Measurements from ENCODE around the gene MED22.
"Not testable (repeated sequence)": the region's sequence is repeated elsewhere in the genome, so short reads cannot be mapped to it uniquely, and the experiment has no call there.

MED22 gene

DNA sequence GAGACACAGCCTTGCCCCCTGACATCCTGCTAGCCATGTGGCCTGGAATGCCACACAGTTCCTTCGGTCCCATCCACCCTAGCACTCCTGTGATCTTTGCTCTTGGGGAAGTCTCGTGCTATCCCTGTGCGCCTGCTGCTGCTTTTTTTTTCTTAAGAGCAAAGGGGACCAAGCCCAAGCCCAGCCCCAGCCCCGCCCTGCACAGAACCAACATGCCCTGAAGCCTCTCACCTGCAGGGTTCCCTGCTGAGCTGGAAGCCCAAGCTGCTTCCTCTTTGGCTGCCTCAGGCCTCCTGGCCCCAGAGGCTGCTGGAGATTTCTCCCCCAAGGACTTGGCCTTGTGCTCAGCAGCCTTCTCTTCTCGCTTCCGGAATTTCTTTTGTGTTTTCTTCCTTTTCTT, 13.8 kb downstream of the MED22 start:
- no peak for DNase-seq

DNA sequence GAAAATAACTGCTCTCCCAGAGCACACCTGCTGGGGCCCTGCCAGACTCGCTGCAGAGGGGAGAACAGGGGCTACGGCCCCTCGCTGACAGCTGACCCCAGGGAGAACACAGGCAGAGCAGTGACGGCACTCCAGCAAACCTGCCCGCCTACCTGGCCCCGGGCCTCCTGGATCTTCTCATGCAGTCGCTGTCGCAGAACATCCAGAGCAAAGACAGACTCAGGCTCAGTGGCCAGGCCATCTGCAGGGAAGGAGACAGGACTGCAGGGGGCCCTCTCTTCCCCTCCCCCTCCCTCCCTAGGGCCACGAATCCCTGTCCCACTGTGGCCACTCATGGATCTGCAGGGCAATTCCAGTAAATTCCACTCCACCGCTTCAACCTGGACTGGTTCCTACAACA, 14.4 kb downstream of the MED22 start:
- no peak for DNase-seq

- no peak for DNase-seq
Measured at GRCh38 chr9:133333011-133333410, 14.9 kb downstream of the MED22 start.

- DNase-seq = no peak
Measured at GRCh38 chr9:133332381-133332730, 15.6 kb downstream of the MED22 start.

GRCh38 chr9:133331641-133332380, 16.1 kb downstream of the MED22 start:
- DNase-seq = no peak

DNA sequence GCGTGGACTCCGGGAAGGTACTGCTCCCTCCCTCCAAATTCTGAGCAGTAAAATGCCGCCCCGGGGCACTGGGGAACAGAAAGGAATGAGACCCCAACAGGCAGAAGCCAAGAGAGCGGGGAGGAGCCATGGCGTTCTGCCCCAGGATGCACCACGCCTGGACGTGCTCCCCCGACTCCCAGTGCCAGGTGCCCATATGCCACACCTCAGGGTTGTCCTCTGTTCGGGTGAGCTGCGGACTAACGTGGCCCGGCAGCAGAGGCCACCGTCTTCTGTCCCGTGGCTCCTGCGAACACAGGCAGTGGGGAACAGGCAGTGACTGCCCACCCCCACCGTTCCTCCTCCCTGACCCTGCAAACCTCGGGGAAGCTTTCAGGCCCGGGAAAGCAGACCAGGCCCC, 16.7 kb downstream of the MED22 start:
- DNase-seq = no peak

DNA sequence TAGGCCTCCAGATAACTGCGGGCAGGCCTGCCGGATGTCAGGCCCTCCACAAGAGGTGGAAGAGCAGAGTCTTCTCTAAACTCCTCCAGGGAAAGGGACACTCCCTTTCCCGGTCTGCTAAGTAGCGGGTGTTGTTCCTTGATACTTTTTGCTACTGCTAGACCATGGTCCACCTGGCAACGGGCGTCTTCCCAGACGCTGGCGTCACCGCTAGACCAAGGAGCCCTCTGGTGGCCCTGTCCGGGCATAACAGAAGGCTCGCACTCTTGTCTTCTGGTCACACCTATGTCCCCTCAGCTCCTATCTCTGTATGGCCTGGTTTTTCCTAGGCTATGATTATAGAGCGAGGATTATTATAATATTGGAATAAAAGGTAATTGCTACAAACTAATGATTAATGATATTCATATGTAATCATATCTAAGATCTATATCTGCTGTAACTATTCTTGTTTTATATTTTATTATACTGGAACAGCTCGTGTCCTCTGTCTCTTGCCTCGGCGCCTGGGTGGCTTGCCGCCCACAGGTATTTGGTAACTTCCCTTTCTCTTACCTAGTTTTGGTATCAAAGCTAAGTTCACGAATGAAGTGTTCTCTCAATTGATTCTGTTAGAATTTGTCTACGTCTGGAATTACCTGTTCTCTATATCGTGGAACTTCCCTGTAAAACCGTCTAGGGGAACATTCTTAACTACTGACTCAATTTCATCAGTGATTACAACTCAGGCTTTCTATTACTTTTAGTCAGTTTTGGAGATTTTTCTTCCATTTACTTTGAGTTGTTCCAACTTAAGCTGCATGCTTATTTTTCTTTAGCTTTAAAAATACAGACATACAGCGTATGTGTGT, 18.4 kb downstream of the MED22 start:
- DNase-seq = peak in 1 of 2 experiments; percentile 46

- no peak for DNase-seq
Measured at GRCh38 chr9:133327834-133328484, 20.0 kb downstream of the MED22 start.

GRCh38 chr9:133327021-133327420, 20.9 kb downstream of the MED22 start:
- DNase-seq = not testable (repeated sequence)

DNA sequence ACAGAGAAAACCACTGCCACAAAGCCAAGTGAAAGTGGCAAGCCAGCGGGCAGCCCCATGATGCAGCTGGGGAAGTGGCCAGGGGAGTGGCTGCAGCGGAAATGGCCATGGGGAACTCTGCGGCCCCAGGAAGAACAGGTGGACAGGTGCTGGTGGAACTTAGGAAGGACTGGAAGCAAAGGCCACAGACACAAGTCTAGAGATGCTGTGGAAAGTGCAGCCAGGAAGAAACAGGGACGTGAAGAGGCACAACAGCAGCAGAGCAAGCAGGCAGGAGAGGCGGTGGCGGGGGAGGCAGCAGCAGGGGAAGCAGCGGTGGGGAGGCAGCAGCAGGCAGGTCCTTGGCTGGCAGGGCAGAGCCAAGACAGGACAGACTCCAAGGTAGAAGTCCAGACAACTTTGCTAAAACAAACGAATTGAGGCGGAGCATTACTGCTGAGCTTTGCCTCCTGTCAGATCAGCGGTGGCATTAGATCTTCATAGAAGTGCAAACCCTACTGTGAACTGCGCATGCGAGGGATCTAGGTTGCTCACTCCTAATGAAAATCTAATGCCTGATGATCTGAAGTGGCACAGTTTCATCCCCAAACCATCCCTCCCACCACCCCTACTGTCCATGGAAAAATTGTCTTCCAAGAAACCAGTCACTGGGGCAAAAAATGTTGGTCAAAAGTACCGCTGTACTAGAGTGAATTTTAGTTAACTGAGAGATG, 23.8 kb downstream of the MED22 start:
- no peak for DNase-seq

DNA sequence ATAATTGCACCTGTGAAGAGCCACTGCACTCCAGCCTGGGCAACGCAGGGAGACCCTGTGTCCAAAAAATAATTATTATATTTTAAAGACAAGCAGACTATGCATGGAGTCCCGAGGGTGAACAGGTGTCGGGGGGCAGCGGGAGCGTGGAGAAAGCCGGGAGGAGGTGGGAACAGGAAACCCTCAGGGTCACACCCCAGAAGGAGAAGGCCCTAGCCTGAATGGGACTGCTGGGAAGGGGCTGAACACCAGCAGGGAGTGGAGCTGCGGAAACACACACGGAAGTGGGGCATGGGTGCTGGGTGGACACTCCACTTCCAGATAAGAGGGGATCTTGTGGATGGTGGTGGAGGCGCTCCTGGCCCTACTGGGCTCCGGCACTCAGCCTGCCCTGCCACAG, 24.7 kb downstream of the MED22 start:
- DNase-seq = no peak

- no peak for DNase-seq
Measured at GRCh38 chr9:133322701-133323100, 25.2 kb downstream of the MED22 start.

DNA sequence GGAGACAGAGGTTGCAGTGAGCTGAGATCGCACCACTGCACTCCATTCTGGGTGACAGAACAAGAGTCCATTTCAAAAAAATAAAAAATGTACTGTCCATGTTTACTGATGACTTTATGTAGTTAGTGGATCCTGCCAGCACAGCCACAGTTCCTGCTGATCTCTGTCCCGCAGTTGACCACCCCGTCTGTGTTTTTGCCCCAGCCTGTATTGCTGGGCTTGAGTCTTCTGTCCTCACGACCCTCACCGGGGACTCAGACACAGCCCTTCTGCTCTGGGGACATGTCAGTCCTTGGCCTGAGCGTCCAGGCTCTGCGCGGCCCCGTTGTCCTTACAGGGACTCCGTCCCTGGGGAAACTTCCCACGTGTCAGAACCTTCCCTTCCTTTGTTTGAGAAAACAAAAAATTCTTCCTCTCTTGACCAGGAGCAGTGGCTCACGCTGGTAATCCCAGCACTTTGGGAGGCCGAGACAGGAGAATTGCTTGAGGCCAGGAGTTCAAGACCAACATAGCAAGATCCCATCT, 26.5 kb downstream of the MED22 start:
- no peak for DNase-seq

DNA sequence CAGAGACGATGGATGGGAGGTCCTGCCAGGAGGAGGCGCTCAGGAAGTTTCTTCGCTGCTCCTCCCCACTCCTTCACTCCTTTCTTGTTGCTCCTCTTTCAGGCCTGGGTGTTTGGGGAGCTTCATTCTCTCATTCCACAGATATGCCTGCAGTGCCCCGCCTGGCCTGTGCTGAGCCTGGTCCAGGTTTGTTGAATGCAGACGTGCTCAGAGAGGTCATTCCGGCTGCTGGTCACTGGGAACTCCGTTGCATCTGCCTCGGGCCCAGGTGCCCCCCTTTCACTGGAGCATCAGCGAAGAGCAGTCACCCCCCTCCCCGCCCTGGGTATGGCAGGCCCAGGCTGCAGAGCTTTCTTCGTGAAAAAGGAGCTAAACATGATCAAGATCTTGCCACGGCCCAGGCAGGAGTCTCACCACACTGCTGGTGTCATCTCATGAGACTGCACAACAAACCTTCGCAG, 27.5 kb downstream of the MED22 start:
- DNase-seq = no peak

DNA sequence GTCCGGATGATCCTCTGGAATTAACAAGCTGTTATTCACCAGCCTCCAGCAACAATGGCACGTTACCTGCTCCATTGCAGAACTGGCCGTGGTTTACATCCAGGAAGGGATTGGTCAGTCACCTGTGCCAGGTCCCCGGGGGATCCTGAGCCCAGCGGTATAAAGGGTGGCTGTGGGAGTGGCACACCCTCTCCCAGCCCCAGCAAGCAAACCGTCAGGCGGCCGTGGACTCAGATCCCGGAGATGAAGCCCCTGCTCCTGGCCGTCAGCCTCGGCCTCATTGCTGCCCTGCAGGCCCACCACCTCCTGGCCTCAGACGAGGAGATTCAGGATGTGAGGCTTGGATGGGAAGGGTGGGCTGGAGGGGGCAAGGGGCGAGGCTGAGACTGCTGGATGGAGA, 30.4 kb downstream of the MED22 start:
- DNase-seq = not testable (repeated sequence)

DNA sequence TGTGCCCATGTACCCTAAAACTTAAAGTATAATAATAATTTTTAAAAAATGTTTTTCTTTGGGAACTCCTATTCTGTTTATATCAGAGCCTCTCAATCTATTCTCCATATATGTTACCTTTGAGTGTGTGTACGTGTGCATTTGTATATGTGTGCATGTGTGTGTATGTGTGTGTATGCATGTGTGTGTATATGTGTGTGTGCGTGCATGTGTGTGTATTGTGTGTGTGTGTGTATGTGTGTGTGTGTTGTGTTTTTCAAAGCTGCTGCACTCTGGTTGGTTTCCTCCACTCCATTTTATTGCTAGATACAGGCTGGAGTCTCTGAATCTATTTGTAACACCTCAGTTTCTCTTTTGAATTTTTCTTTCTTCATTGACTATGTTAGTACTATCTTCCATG, 31.9 kb downstream of the MED22 start:
- DNase-seq = no peak

GRCh38 chr9:133309608-133310007, 38.3 kb downstream of the MED22 start:
- no peak for DNase-seq

DNA sequence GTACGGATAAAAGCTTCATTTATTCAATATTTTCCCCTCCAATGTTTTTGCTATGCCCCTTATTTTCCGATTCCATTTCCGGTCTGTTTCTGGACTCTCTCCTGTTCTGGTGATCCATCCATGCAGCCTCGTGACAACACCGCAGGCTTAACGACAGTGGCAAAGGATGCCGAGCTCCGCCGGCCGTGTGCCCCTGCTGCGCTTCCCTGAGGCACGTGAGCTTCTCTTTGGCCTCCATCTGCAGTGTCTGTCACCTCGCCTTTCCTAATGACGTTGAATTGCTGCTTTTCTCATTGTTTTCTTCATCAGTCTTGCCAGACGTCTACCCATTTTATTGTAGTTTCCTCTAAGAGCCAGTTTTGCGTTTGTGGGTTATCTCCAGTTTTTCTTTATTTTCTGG, 40.6 kb downstream of the MED22 start:
- DNase-seq = no peak

DNA sequence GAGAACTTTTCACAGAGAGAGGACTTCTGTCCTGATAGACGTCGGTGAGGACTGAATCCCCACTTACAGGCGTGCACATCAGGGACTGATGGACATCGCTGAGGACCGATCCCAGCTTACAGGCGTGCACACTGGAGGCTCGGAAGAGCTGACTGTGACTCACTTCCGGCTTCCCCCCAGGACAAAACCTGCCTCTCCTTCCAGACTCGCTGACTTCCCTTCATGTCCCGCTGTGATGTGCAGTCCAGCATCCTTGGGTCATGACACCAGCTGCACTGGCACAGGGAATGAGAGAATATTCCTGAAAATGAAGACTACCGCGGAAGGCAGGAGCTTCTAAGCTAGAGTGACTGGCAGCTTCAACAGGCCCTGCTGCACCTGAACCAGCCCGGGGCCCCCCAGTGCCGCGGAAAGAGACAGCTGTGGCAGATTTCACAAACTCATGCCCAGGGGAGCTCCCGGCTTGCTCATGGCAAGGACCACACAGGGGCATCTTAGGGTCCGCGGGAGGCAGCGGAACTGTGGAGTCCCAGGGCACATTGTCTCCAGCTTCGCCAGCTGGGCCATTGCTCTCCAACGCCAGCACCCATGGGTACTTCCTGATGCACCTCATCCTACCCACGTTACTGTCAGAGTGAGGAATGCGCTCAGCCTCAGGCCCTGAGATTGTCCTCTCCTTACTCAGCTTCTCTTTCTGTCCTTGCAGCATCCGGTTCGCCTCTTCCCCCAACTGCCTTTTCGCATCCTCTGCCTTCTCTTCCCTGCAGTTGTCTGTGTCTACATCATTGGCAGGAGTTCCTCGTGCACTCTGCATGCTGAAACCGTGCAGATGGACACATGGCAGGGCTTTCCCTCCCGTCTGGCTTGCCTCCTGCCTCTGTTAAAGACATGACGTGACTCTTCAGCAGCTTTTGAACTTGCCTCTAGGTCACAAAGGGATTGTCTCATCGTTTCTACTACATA, 41.4 kb downstream of the MED22 start:
- DNase-seq = peak in 1 of 2 experiments; percentile 15

GRCh38 chr9:133305731-133306130, 42.2 kb downstream of the MED22 start:
- no peak for DNase-seq
